Breast epithelium (tissue), 3 donors: ENCODE results near the gene BEST1.

Source experiments
- POLR2A ChIP-seq: fragments of 450-650 bp; IDR thresholded peaks from one replicate; pipeline ENCODE4 v1.6.1; 2016; ENCODE audit warnings: antibody characterized with exemption, mild to moderate bottlenecking, moderate library complexity
- POLR2AphosphoS5 ChIP-seq, 3 donors: sonication (generic); formaldehyde crosslinking; IDR thresholded peaks; one replicate each; pipeline ENCODE4 v1.6.1; 2017; ENCODE audit warnings: antibody characterized with exemption in 3 of 3

DNA sequence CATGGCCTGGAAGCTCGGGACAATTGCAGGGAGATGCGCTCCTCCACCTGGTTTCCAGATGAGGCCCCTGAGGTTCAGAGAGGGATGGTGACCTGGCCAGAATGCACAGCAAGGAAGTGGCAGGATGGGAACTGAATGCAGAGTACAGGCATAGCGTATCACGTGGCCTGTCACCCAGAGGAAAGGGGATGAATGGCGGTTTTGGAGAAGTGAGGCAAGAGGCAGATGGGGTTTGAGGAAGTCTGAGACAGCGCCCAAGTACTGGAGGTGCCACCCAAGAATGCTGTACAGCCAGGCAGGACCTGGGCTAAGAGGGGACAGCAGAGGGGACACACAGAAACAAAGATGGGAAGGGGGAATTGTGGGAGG, 37.6 kb upstream of the BEST1 start:
- no peak for TF ChIP-seq POLR2AphosphoS5 (IDR thresholded peaks at IDR 0.05)
- no peak for TF ChIP-seq POLR2A
